ENCODE data around the gene KLRC4.
A peak's percentile ranks its signal among the peaks of the same experiment; 100 is the strongest.
"Not testable (repeated sequence)": the region's sequence is repeated elsewhere in the genome, so short reads cannot be mapped to it uniquely, and the experiment has no call there.

Gene KLRC4

GRCh38 chr12:10396176-10396575, 13.4 kb downstream of the KLRC4 start:
- not testable (repeated sequence) for DNase-seq

- DNase-seq, result no peak
Observed at GRCh38 chr12:10395390-10395998, 14.1 kb downstream of the KLRC4 start.

GRCh38 chr12:10394531-10395152, 14.9 kb downstream of the KLRC4 start:
- DNase-seq, result not testable (repeated sequence)

GRCh38 chr12:10393291-10393690, 16.3 kb downstream of the KLRC4 start:
- DNase-seq, result no peak

- DNase-seq, result peak; percentile 12
Observed at GRCh38 chr12:10392394-10392930, 17.1 kb downstream of the KLRC4 start.

- DNase-seq, result not testable (repeated sequence)
Observed at GRCh38 chr12:10390991-10391390, 18.6 kb downstream of the KLRC4 start.

GRCh38 chr12:10389904-10390303, 19.7 kb downstream of the KLRC4 start, which contains the start of gene KLRK1:
KLRK1 (minus strand) TSS chr12:10390041; CDS start chr12:10388810, 1,231 bp downstream.
- no peak for DNase-seq

GRCh38 chr12:10388624-10389413, 20.7 kb downstream of the KLRC4 start:
- DNase-seq, result no peak

GRCh38 chr12:10387498-10387897, 22.1 kb downstream of the KLRC4 start:
- DNase-seq, result not testable (repeated sequence)

GRCh38 chr12:10386857-10387256, 22.7 kb downstream of the KLRC4 start:
- no peak for DNase-seq

GRCh38 chr12:10385166-10385613, 24.4 kb downstream of the KLRC4 start:
- no peak for DNase-seq

- no peak for DNase-seq
Observed at GRCh38 chr12:10384191-10384590, 25.4 kb downstream of the KLRC4 start.

- no peak for DNase-seq
Observed at GRCh38 chr12:10381928-10382628, 27.5 kb downstream of the KLRC4 start.

- not testable (repeated sequence) for DNase-seq
Observed at GRCh38 chr12:10378737-10379136, 30.8 kb downstream of the KLRC4 start.

- no peak for DNase-seq
Observed at GRCh38 chr12:10374624-10375018, 34.9 kb downstream of the KLRC4 start.

- peak; percentile 18 for DNase-seq
Observed at GRCh38 chr12:10372559-10372958, 37.0 kb downstream of the KLRC4 start.

- not testable (repeated sequence) for DNase-seq
Observed at GRCh38 chr12:10371893-10372535, 37.5 kb downstream of the KLRC4 start.

GRCh38 chr12:10369557-10370415, 39.8 kb downstream of the KLRC4 start:
- no peak for DNase-seq

- peak; percentile 25 for DNase-seq
Observed at GRCh38 chr12:10368206-10369171, 41.1 kb downstream of the KLRC4 start.

GRCh38 chr12:10367714-10368113, 41.8 kb downstream of the KLRC4 start:
- not testable (repeated sequence) for DNase-seq

Measured in midbrain (tissue), 1 donor.